PC-3 (cell line): ENCODE data around the gene LASP1NB.

Experiments used
- CTCF ChIP-seq: fragments of 300-600 bp; sonication (generic); conservative IDR thresholded peaks from 2 replicates; pipeline ENCODE4 v1.5.1; 2017; ENCODE audit warnings: antibody characterized with exemption, low read depth, mild to moderate bottlenecking, low read length
- EZH2phosphoT487 ChIP-seq: fragments of 300-600 bp; sonication (generic); IDR thresholded peaks from 2 replicates; pipeline ENCODE4 v1.6.1; 2018; ENCODE audit warnings: mild to moderate bottlenecking, antibody characterized with exemption, low read length, borderline replicate concordance

GRCh38 chr17:38958756-38959155 is 33.3 kb downstream of the LASP1NB start:
- TF ChIP-seq CTCF (no peak), EZH2phosphoT487 (no peak)
